UCSD-AML1 (cell line): ENCODE data around the gene ANKRD18B.
"Not testable (repeated sequence)": the region's sequence is repeated elsewhere in the genome, so short reads cannot be mapped to it uniquely, and the experiment has no call there.

Experiments
- DNase-seq: peaks from one replicate; lab custom pipeline; 2025; ENCODE audit not compliant: unreplicated experiment; lab: John Stamatoyannopoulos, UW

The ANKRD18B gene

GRCh38 chr9:33604249-33604648 lies 80.2 kb downstream of the ANKRD18B start:
- DNase-seq = not testable (repeated sequence)

GRCh38 chr9:33604936-33605335 lies 80.9 kb downstream of the ANKRD18B start:
- DNase-seq = not testable (repeated sequence)

GRCh38 chr9:33611358-33611757 lies 87.3 kb downstream of the ANKRD18B start:
- DNase-seq = no peak

GRCh38 chr9:33612410-33612809 lies 88.4 kb downstream of the ANKRD18B start:
- DNase-seq = not testable (repeated sequence)

GRCh38 chr9:33614001-33614687 lies 90.1 kb downstream of the ANKRD18B start:
- no peak for DNase-seq

- DNase-seq = not testable (repeated sequence)
Measured at GRCh38 chr9:33618370-33618769, 94.3 kb downstream of the ANKRD18B start.

GRCh38 chr9:33619666-33620404 lies 95.8 kb downstream of the ANKRD18B start:
- DNase-seq = no peak

- DNase-seq = no peak
Measured at GRCh38 chr9:33620738-33621439, 96.8 kb downstream of the ANKRD18B start.
